HCT116 (cell line): ENCODE measurements around the gene OLA1. TPM values are rescaled to one million over a fixed set of nuclear protein-coding genes. Genes with fewer than 3 reads are reported as not detected.

Source experiments
- ATAC-seq: fragments of 200-7000 bp; cut with Tn5 transposase; 2 replicates; pipeline ENCODE4 v1.9.1; 2020; ENCODE audit warnings: mild to moderate bottlenecking, moderate library complexity
- BruUV-seq: library from RNA; stranded (reverse); fragments of 400-500 nt; replicated peaks from 2 replicates; lab custom pipeline; 2021; lab: Mats Ljungman, UMichigan
- CTCF ChIA-PET: fragments of 300-600 bp; sonication (Branson Sonifier 250); formaldehyde crosslinking; loops from one replicate; lab custom pipeline; 2021; ENCODE audit warnings: antibody characterized with exemption; lab: Charles Lee
- POLR2A ChIA-PET: fragments of 300-600, 350-600 bp; sonication (Branson Sonifier 250); formaldehyde crosslinking; loops from one replicate; lab custom pipeline; 2021; ENCODE audit warnings: antibody characterized with exemption; lab: Charles Lee
- RAD21 ChIA-PET, 2 experiments: fragments of 300-600 bp; sonication (Branson Sonifier 250); formaldehyde crosslinking; loops; one replicate each; lab custom pipeline; 2023; ENCODE audit warnings: low total read pairs in 2 of 2; ENCODE audit not compliant: uncharacterized antibody in 2 of 2, unreplicated experiment in 2 of 2, low non-redundant PET in 1 of 2; lab: Charles Lee
- DNase-seq: peaks from one replicate; pipeline ENCODE4 v3.0.0-alpha.2; 2010; ENCODE audit warnings: low read depth, low spot score
- H2AFZ ChIP-seq: fragments of 200-600 bp; shearing (Covaris generic), sonication (generic); 2 replicates; pipeline ENCODE4 v1.6.1; 2017; ENCODE audit warnings: low read depth, mixed run types, mixed read lengths, antibody characterized with exemption, low read length; ENCODE audit not compliant: poor library complexity, severe bottlenecking
- H3K27ac ChIP-seq: 2 replicates; pipeline ENCODE4 v1.5.1; 2012; ENCODE audit warnings: low read depth, low read length
- H3K27me3 ChIP-seq: fragments of 200-600 bp; sonication (generic); 2 replicates; pipeline ENCODE4 v1.6.1; 2016; ENCODE audit warnings: mixed run types, low read length, mixed read lengths; ENCODE audit not compliant: insufficient read depth
- H3K36me3 ChIP-seq, 2 experiments: fragments of 200-500 bp in 1 of 2; fragments of 200-600 bp in 1 of 2; sonication (Bioruptor generic) in 1 of 2; sonication (generic) in 1 of 2; 2 replicates each; pipeline versions ENCODE4 v1.5.1 to v1.6.1; 2014 to 2016; ENCODE audit warnings: low read length in 2 of 2, inconsistent platforms in 1 of 2, mixed read lengths in 1 of 2, mixed run types in 1 of 2; ENCODE audit not compliant: insufficient read depth in 2 of 2, control insufficient read depth in 1 of 2
- H3K4me1 ChIP-seq, 2 experiments: fragments of 200-600 bp in 1 of 2; sonication (generic) in 1 of 2; 2 replicates each; pipeline versions ENCODE4 v1.5.1 to v1.6.1; 2012 to 2017; ENCODE audit warnings: low read length in 2 of 2, inconsistent platforms in 1 of 2, mild to moderate bottlenecking in 1 of 2, mixed read lengths in 1 of 2, mixed run types in 1 of 2, moderate library complexity in 1 of 2; ENCODE audit not compliant: insufficient read depth in 2 of 2, control insufficient read depth in 1 of 2
- H3K4me2 ChIP-seq: fragments of 200-600 bp; sonication (generic); 2 replicates; pipeline ENCODE4 v1.6.1; 2017; ENCODE audit warnings: mixed run types, low read length, mixed read lengths
- H3K4me3 ChIP-seq, 2 experiments: fragments of 200-600 bp in 1 of 2; sonication (generic) in 1 of 2; replicated peaks in 1 of 2; 2 replicates each; pipeline ENCODE4 v1.5.1; 2011 to 2016; ENCODE audit warnings: low read length in 2 of 2, control low read depth in 1 of 2, low read depth in 1 of 2, mild to moderate bottlenecking in 1 of 2, mixed read lengths in 1 of 2, mixed run types in 1 of 2
- H3K79me2 ChIP-seq: fragments of 200-600 bp; sonication (generic); 2 replicates; pipeline ENCODE4 v1.6.1; 2017; ENCODE audit warnings: mild to moderate bottlenecking, mixed run types, low read length, moderate library complexity, mixed read lengths; ENCODE audit not compliant: insufficient read depth
- H3K9ac ChIP-seq: fragments of 200-600 bp; sonication (generic); 2 replicates; pipeline ENCODE4 v1.6.1; 2016; ENCODE audit warnings: low read length, mixed read lengths
- H3K9me2 ChIP-seq: fragments of 200-600 bp; sonication (generic), shearing (Covaris generic); 2 replicates; pipeline ENCODE4 v1.6.1; 2017; ENCODE audit warnings: mixed run types, mild to moderate bottlenecking, moderate library complexity; ENCODE audit not compliant: insufficient read depth
- H3K9me3 ChIP-seq, 2 experiments: fragments of 200-500 bp in 1 of 2; fragments of 200-600 bp in 1 of 2; sonication (Bioruptor generic) in 1 of 2; sonication (generic) in 1 of 2; 2 replicates each; pipeline ENCODE4 v1.6.1; 2014 to 2017; ENCODE audit warnings: low read length in 2 of 2, mixed read lengths in 2 of 2, inconsistent platforms in 1 of 2, low read depth in 1 of 2, mild to moderate bottlenecking in 1 of 2, mixed run types in 1 of 2, moderate library complexity in 1 of 2; ENCODE audit not compliant: control insufficient read depth in 1 of 2, insufficient read depth in 1 of 2
- H4K20me1 ChIP-seq: fragments of 200-600 bp; sonication (generic), shearing (Covaris generic); 2 replicates; pipeline ENCODE4 v1.6.1; 2017; ENCODE audit warnings: mixed run types, mild to moderate bottlenecking, moderate library complexity; ENCODE audit not compliant: insufficient read depth
- ATF3 ChIP-seq: IDR thresholded peaks from 2 replicates; pipeline ENCODE4 v1.6.1; 2012
- CBX3 ChIP-seq: IDR thresholded peaks from 2 replicates; pipeline ENCODE4 v1.6.1; 2012; ENCODE audit warnings: low read depth
- CEBPB ChIP-seq: IDR thresholded peaks from 2 replicates; pipeline ENCODE4 v1.6.1; 2012; ENCODE audit warnings: low read depth
- EGR1 ChIP-seq: IDR thresholded peaks from 2 replicates; pipeline ENCODE4 v1.6.1; 2012; ENCODE audit warnings: low read depth
- ELF1 ChIP-seq: IDR thresholded peaks from 2 replicates; pipeline ENCODE4 v1.6.1; 2012; ENCODE audit warnings: low read depth, borderline replicate concordance
- EZH2 ChIP-seq: fragments of 200-600 bp; sonication (generic); IDR thresholded peaks from 2 replicates; pipeline ENCODE4 v1.6.1; 2017; ENCODE audit warnings: antibody characterized with exemption, mixed run types
- EZH2phosphoT487 ChIP-seq: fragments of 200-600 bp; IDR thresholded peaks from 2 replicates; pipeline ENCODE4 v1.6.1; 2018; ENCODE audit warnings: antibody characterized with exemption, borderline replicate concordance
- FOSL1 ChIP-seq: IDR thresholded peaks from 2 replicates; pipeline ENCODE4 v1.6.1; 2012; ENCODE audit warnings: low read depth
- JUND ChIP-seq: IDR thresholded peaks from 2 replicates; pipeline ENCODE4 v1.6.1; 2012
- POLR2A ChIP-seq: IDR thresholded peaks from 2 replicates; pipeline ENCODE4 v1.7.0; 2011; ENCODE audit warnings: borderline replicate concordance; ENCODE audit not compliant: insufficient read depth, insufficient read length; ENCODE audit errors: extremely low read depth
- POLR2AphosphoS5 ChIP-seq: IDR thresholded peaks from 2 replicates; pipeline ENCODE4 v1.6.1; 2011; ENCODE audit warnings: mild to moderate bottlenecking, low read depth, low read length, moderate library complexity
- RAD21 ChIP-seq: IDR thresholded peaks from 2 replicates; pipeline ENCODE4 v1.6.1; 2012; ENCODE audit warnings: low read depth, mild to moderate bottlenecking
- REST ChIP-seq: IDR thresholded peaks from 2 replicates; pipeline ENCODE4 v1.6.1; 2012; ENCODE audit warnings: low read depth
- SIN3A ChIP-seq: IDR thresholded peaks from 2 replicates; pipeline ENCODE4 v1.6.1; 2012; ENCODE audit warnings: low read depth
- SP1 ChIP-seq: IDR thresholded peaks from 2 replicates; pipeline ENCODE4 v1.6.1; 2012; ENCODE audit warnings: low read depth
- SRF ChIP-seq: IDR thresholded peaks from 2 replicates; pipeline ENCODE4 v1.6.1; 2012; ENCODE audit warnings: low read depth
- TCF7L2 ChIP-seq: IDR thresholded peaks from 2 replicates; pipeline ENCODE4 v1.7.0; 2011; ENCODE audit warnings: borderline replicate concordance, inconsistent platforms; ENCODE audit not compliant: insufficient read depth, insufficient read length; ENCODE audit errors: extremely low read depth
- YY1 ChIP-seq: IDR thresholded peaks from 2 replicates; pipeline ENCODE4 v1.6.1; 2011; ENCODE audit warnings: low read length, low read depth, moderate library complexity, mild to moderate bottlenecking; ENCODE audit not compliant: insufficient replicate concordance; ENCODE audit errors: extremely low read depth
- ZBTB33 ChIP-seq: IDR thresholded peaks from 2 replicates; pipeline ENCODE4 v1.6.1; 2011; ENCODE audit warnings: mild to moderate bottlenecking, low read length, moderate library complexity; ENCODE audit not compliant: insufficient replicate concordance; ENCODE audit errors: extremely low read depth
- ZFX ChIP-seq: fragments of 450-650 bp; IDR thresholded peaks from 2 replicates; pipeline ENCODE4 v1.6.1; 2017
- ZNF274 ChIP-seq: fragments of 200-500 bp; sonication (Bioruptor generic); IDR thresholded peaks from 2 replicates; pipeline ENCODE4 v1.6.1; 2014; ENCODE audit warnings: mild to moderate bottlenecking, low read depth, low read length, inconsistent platforms
- intact Hi-C: fragments of 100-400 bp; cut with micrococcal nuclease; formaldehyde crosslinking; loops from 2 replicates; pipeline ENCODE4 v1.10.0; 2022
- total RNA-seq: library from RNA; stranded (reverse); gene quantifications from one replicate; pipeline ENCODE4 v1.2.1, GENCODE V29; 2021; ENCODE audit not compliant: unreplicated experiment

The OLA1 gene
- total RNA-seq, 1 experiment from 2014 or later, result 219 TPM

- H3K4me3 ChIP-seq, result peak overlapping the region; percentile 4 to 32; a peak in 3 of 4 replicates
- RAD21 ChIA-PET, result interaction anchor here in 1 of 2 experiments (1.1 kb wide), 1 partner anchor 289 kb away, joined by 3 read pairs; no protein-coding TSS in a partner anchor
- DNase-seq (peak; percentile 74), ATAC-seq (peak; percentile 90)
- H3K27ac ChIP-seq, result peak overlapping the region; percentile 56
- H3K4me1 ChIP-seq, result peaks cover 33 to 52% of the 10 kb centered on the region in 2 experiments
- H3K27me3 ChIP-seq, result no peaks in the 10 kb centered on the region
- H3K9ac ChIP-seq, result peak overlapping the region; percentile 48
- CTCF ChIA-PET, result interaction anchor here (1.0 kb wide), 1 partner anchor 290 kb away, joined by 3 read pairs; no protein-coding TSS in a partner anchor
- no peaks in the 10 kb centered on the region for H3K36me3 ChIP-seq
- H3K79me2 ChIP-seq, result no peaks in the 10 kb centered on the region
- BruUV-seq, result no TSS peak
- intact Hi-C loops, result loop anchor here (5.0 to 10.0 kb wide), 2 partner anchors 85 to 297 kb away; partner anchors contain the start of gene SP3
- POLR2A ChIA-PET, result interaction anchor here (1.2 kb wide), 1 partner anchor 9 kb away, joined by 3 read pairs; no protein-coding TSS in a partner anchor
- H3K4me2 ChIP-seq, result peak overlapping the region; percentile 74
- H4K20me1 ChIP-seq, result no peaks in the 10 kb centered on the region
- no peaks in the 10 kb centered on the region for H3K9me2 ChIP-seq
- no peaks in the 10 kb centered on the region for H3K9me3 ChIP-seq
- peak overlapping the region; percentile 84 for H2AFZ ChIP-seq
- peak; percentile 77 for TF ChIP-seq SP1
- TF ChIP-seq ZBTB33, result no peak
- no peak for TF ChIP-seq EZH2phosphoT487
- peak; percentile 73; the same call in 1 of the 2 replicates for TF ChIP-seq CEBPB
- peak; percentile 69 for TF ChIP-seq FOSL1
- TF ChIP-seq JUND, result peak; percentile 75
- TF ChIP-seq POLR2AphosphoS5, result no peak
- no peak for TF ChIP-seq TCF7L2
- no peak for TF ChIP-seq ZNF274
- TF ChIP-seq ATF3, result peak; percentile 42; the same call in 1 of the 2 replicates
- peak; percentile 56; the same call in 1 of the 2 replicates for TF ChIP-seq EGR1
- no peak for TF ChIP-seq EZH2
- TF ChIP-seq ELF1, result no peak
- TF ChIP-seq RAD21, result peak; percentile 44; the same call in 1 of the 2 replicates
- TF ChIP-seq SIN3A, result peak; percentile 48; the same call in 1 of the 2 replicates
- peak; percentile 47 for TF ChIP-seq YY1
- TF ChIP-seq ZFX, result no peak
- TF ChIP-seq REST, result no peak
- TF ChIP-seq POLR2A, result no peak
- TF ChIP-seq CBX3, result peak; percentile 54; the same call in 1 of the 2 replicates
- TF ChIP-seq SRF, result 0 out of 2 replicates have a peak, but pooled peaks have one; percentile 27
These were observed 196.4 kb downstream of the OLA1 start for GRCh38 chr2:174051741-174052583.
